Keratinocyte (primary cell): Measurements from ENCODE around the gene WDSUB1. TPM values are rescaled to one million over a fixed set of nuclear protein-coding genes. Genes with fewer than 3 reads are reported as not detected.

ENCODE experiments used
- DNase-seq: peaks from one replicate; pipeline ENCODE4 v3.0.0-alpha.2; 2011; ENCODE audit warnings: low read depth, missing footprints, low spot score
- FAIRE-seq: peaks from 2 replicates; lab custom pipeline; 2011; peaks lifted over from hg19 to GRCh38; lab: Jason Lieb, UNC
- H2AFZ ChIP-seq: 2 replicates; pipeline ENCODE4 v1.6.0; 2012; ENCODE audit warnings: low read length, control low read depth, inconsistent platforms; ENCODE audit not compliant: control insufficient read depth
- H3K27ac ChIP-seq: 2 replicates; pipeline ENCODE4 v1.5.1; 2011; ENCODE audit warnings: low read length; ENCODE audit not compliant: control insufficient read depth, insufficient read depth
- H3K27me3 ChIP-seq: 3 replicates; pipeline ENCODE4 v1.6.0; 2011; ENCODE audit warnings: low read length; ENCODE audit not compliant: control insufficient read depth, insufficient read depth; ENCODE audit errors: extremely low read depth
- H3K36me3 ChIP-seq, 2 experiments: 2 replicates in 1 of 2; 3 replicates in 1 of 2; pipeline ENCODE4 v1.5.1; 2011; ENCODE audit warnings: low read length in 2 of 2, mild to moderate bottlenecking in 1 of 2; ENCODE audit not compliant: control insufficient read depth in 2 of 2, insufficient read depth in 2 of 2; ENCODE audit errors: extremely low read depth in 1 of 2
- H3K4me1 ChIP-seq: 3 replicates; pipeline ENCODE4 v1.5.1; 2011; ENCODE audit warnings: low read length; ENCODE audit not compliant: control insufficient read depth, insufficient read depth; ENCODE audit errors: extremely low read depth
- H3K4me2 ChIP-seq: 3 replicates; pipeline ENCODE4 v1.6.0; 2011; ENCODE audit warnings: low read depth, low read length; ENCODE audit not compliant: control insufficient read depth, insufficient read depth; ENCODE audit errors: extremely low read depth
- H3K4me3 ChIP-seq, 3 experiments: fragments of 200-600 bp in 1 of 3; sonication (generic) in 1 of 3; 2 replicates in 2 of 3; 3 replicates in 1 of 3; pipeline ENCODE4 v1.5.1; 2011 to 2016; ENCODE audit warnings: low read length in 3 of 3, mild to moderate bottlenecking in 3 of 3, control low read depth in 2 of 3, inconsistent platforms in 1 of 3, low read depth in 1 of 3, mixed read lengths in 1 of 3, mixed run types in 1 of 3, moderate library complexity in 1 of 3; ENCODE audit not compliant: control insufficient read depth in 2 of 3, insufficient read depth in 2 of 3; ENCODE audit errors: extremely low read depth in 1 of 3
- H3K79me2 ChIP-seq: 2 replicates; pipeline ENCODE4 v1.6.0; 2012; ENCODE audit warnings: low read length; ENCODE audit not compliant: control insufficient read depth, insufficient read depth
- H3K9ac ChIP-seq: 3 replicates; pipeline ENCODE4 v1.6.0; 2011; ENCODE audit warnings: low read length; ENCODE audit not compliant: control insufficient read depth, insufficient read depth; ENCODE audit errors: extremely low read depth
- H3K9me1 ChIP-seq: 3 replicates; pipeline ENCODE4 v1.6.0; 2011; ENCODE audit warnings: low read length; ENCODE audit not compliant: control insufficient read depth, insufficient read depth; ENCODE audit errors: extremely low read depth
- H3K9me3 ChIP-seq: 2 replicates; pipeline ENCODE4 v1.5.1; 2012; ENCODE audit warnings: low read depth, low read length; ENCODE audit not compliant: control insufficient read depth
- H4K20me1 ChIP-seq: 3 replicates; pipeline ENCODE4 v1.6.0; 2011; ENCODE audit warnings: low read length; ENCODE audit not compliant: control insufficient read depth, insufficient read depth; ENCODE audit errors: extremely low read depth
- CTCF ChIP-seq, 3 experiments: IDR thresholded peaks in 1 of 3; conservative IDR thresholded peaks in 1 of 3; optimal IDR thresholded peaks in 1 of 3; 2 replicates in 2 of 3; 3 replicates in 1 of 3; pipeline versions ENCODE3 to v1.5.1; 2011; ENCODE audit warnings: low read length in 3 of 3, mild to moderate bottlenecking in 3 of 3, moderate library complexity in 2 of 3, control low read depth in 1 of 3, inconsistent platforms in 1 of 3; ENCODE audit not compliant: insufficient read depth in 2 of 3; ENCODE audit errors: extremely low read depth in 1 of 3
- EZH2 ChIP-seq: IDR thresholded peaks from one replicate; pipeline ENCODE4 v1.6.1; 2012; ENCODE audit warnings: inconsistent platforms, mild to moderate bottlenecking, low read length, moderate library complexity
- dilution Hi-C: fragments of 300-500 bp; cut with MboI; formaldehyde crosslinking; loops from one replicate; pipeline ENCODE4 v1.7.0; 2020; ENCODE audit warnings: low sequenced_read_pairs; ENCODE audit not compliant: extremely low pct_ligation_motif_present
- polyA plus RNA-seq, 5 experiments: library from polyadenylated mRNA; depleted of rRNA in 3 of 5; stranded (reverse) in 3 of 5; stranded (forward) in 1 of 5; unstranded in 1 of 5; fragments of >200 nt; gene quantifications; 1 replicate in 1 of 5; 2 replicates in 3 of 5; 3 replicates in 1 of 5; pipeline versions ENCODE4 v1.2.1 to v1.2.3, GENCODE V29; 2011 to 2012; ENCODE audit warnings: missing spikeins in 2 of 5, low read depth in 1 of 5, low replicate concordance in 1 of 5

The WDSUB1 gene
- polyA plus RNA-seq, 1 donor (not counting 4 experiments of a cell fraction or from before 2014, with no cell fraction given), result 4.0 TPM

GRCh38 chr2:159281002-159281401, 5.5 kb downstream of the WDSUB1 start:
- DNase-seq (no peak), FAIRE-seq (no peak)
- Histone ChIP-seq H3K9ac (no peak overlapping the region), H3K9me3 (no peaks in the 10 kb centered on the region), H4K20me1 (no peaks in the 10 kb centered on the region), H3K4me3 (no peak overlapping the region), H3K9me1 (no peaks in the 10 kb centered on the region), H3K36me3 (peaks cover 0 to 2% of the 10 kb centered on the region in 2 experiments), H3K27me3 (no peaks in the 10 kb centered on the region), H3K4me2 (no peak overlapping the region), H3K79me2 (no peaks in the 10 kb centered on the region), H3K4me1 (peaks cover 3% of the 10 kb centered on the region), H2AFZ (no peak overlapping the region), H3K27ac (no peak overlapping the region)
- TF ChIP-seq EZH2, result no peak
- dilution Hi-C loops, result no loop called here

GRCh38 chr2:159279700-159280099, 6.8 kb downstream of the WDSUB1 start:
- no peak for TF ChIP-seq CTCF (optimal IDR thresholded peaks at IDR 0.05 in 1 of 3, IDR thresholded peaks at IDR 0.05 in 1 of 3, conservative IDR thresholded peaks at IDR 0.05 in 1 of 3; ENCODE audit: extremely low read depth in 1 of 3, insufficient read depth in 2 of 3, low read length in 3 of 3)
- TF ChIP-seq EZH2, result no peak
- Histone ChIP-seq H4K20me1 (no peaks in the 10 kb centered on the region), H3K4me1 (no peaks in the 10 kb centered on the region), H3K9me3 (no peaks in the 10 kb centered on the region), H3K27me3 (no peaks in the 10 kb centered on the region), H3K36me3 (peaks cover 0 to 2% of the 10 kb centered on the region in 2 experiments), H3K9ac (no peak overlapping the region), H3K4me3 (no peak overlapping the region), H3K79me2 (no peaks in the 10 kb centered on the region), H3K4me2 (no peak overlapping the region), H2AFZ (no peak overlapping the region), H3K27ac (no peak overlapping the region), H3K9me1 (no peaks in the 10 kb centered on the region)
- FAIRE-seq (no peak), DNase-seq (no peak)
- dilution Hi-C loops, result no loop called here

GRCh38 chr2:159275111-159275510, 11.4 kb downstream of the WDSUB1 start:
- Histone ChIP-seq H3K4me1 (no peaks in the 10 kb centered on the region), H2AFZ (no peak overlapping the region), H3K4me3 (no peak overlapping the region), H3K9ac (no peak overlapping the region), H3K79me2 (no peaks in the 10 kb centered on the region), H3K36me3 (no peaks in the 10 kb centered on the region), H3K4me2 (no peak overlapping the region), H3K9me3 (no peaks in the 10 kb centered on the region), H3K27ac (no peak overlapping the region), H3K27me3 (no peaks in the 10 kb centered on the region), H3K9me1 (no peaks in the 10 kb centered on the region), H4K20me1 (no peaks in the 10 kb centered on the region)
- FAIRE-seq (no peak), DNase-seq (no peak)
- TF ChIP-seq CTCF (optimal IDR thresholded peaks at IDR 0.05 in 1 of 3, IDR thresholded peaks at IDR 0.05 in 1 of 3, conservative IDR thresholded peaks at IDR 0.05 in 1 of 3; ENCODE audit: extremely low read depth in 1 of 3, insufficient read depth in 2 of 3, low read length in 3 of 3) (no peak), EZH2 (no peak)
- dilution Hi-C loops, result no loop called here
